Activated CD8-positive, alpha-beta memory T cell treated with anti-CD3 and anti-CD28 coated beads, Interleukin-2, amount 50 U/mL, for 24 hours (primary cell): Measurements from ENCODE around the gene LEKR1.

ENCODE experiments used
- DNase-seq: peaks from one replicate; pipeline ENCODE4 v3.0.0-alpha.2; 2020; ENCODE audit errors: extremely low read depth

LEKR1 gene

GRCh38 chr3:156978481-156978961 is 152.4 kb downstream of the LEKR1 start:
- DNase-seq = no peak

DNA sequence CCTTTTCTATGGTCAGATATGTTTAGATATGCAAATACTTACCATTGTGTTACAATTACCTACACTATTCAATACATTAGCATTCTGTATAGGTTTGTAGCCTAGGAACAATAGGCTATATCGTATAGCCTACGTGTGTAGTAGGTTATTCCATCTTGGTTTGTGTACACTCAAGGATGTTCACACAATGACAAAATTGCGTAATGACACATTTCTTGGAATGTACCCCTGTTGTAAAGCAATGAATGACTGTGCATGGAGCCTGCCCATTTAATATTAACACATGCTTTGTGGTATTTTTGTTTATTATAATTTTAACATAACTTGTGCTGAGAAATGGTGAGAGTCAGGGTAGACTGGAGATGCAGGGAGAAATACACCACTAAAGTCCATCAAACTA is 154.9 kb downstream of the LEKR1 start:
- no peak for DNase-seq

DNA sequence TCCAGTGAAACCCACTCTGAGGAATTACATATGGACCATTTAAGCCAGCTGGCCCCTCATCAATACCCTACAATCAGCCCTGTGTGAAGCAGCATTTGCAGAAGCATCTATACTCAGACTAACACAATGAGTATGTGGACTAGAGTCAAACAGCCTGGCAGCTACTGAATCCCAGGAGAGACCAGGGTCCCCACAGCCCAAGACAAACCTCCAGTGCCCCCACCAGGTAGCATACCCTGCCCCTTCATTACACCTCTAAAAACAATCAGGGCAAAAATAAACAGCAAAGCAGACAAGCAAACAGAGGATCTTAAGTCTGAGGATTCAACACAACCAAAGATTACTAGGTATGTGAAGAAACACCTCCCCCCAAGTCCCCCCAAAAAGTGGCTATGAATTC is 157.4 kb downstream of the LEKR1 start:
- no peak for DNase-seq

- no peak for DNase-seq
These were observed 159.6 kb downstream of the LEKR1 start for GRCh38 chr3:156985711-156986110.

GRCh38 chr3:156987946-156988345 is 161.8 kb downstream of the LEKR1 start:
- DNase-seq = no peak

GRCh38 chr3:156997351-156997750 is 171.2 kb downstream of the LEKR1 start:
- DNase-seq = no peak

GRCh38 chr3:157001221-157001957 is 175.2 kb downstream of the LEKR1 start:
- DNase-seq = no peak

- DNase-seq = no peak
These were observed 195.5 kb downstream of the LEKR1 start for GRCh38 chr3:157021679-157022078.

DNA sequence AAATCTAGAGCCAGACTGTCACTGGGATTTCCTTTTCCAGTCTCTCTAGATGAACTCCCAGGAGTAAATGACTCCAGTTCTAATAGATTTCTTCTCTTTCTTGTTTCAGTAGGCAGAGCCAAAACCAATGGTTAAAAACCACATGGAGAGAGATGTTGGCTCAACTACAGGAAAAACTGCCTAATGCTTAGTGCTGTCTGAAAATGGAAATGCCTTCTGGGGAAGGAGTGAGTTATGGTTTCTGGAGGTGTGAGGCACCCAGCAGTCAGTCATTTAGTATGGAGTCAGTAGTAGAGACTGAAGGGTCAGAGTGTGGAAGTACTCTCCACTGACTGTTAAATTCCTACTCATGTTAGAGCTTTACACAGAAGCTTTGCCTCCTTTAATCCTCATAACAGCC is 197.1 kb downstream of the LEKR1 start:
- DNase-seq = no peak

DNA sequence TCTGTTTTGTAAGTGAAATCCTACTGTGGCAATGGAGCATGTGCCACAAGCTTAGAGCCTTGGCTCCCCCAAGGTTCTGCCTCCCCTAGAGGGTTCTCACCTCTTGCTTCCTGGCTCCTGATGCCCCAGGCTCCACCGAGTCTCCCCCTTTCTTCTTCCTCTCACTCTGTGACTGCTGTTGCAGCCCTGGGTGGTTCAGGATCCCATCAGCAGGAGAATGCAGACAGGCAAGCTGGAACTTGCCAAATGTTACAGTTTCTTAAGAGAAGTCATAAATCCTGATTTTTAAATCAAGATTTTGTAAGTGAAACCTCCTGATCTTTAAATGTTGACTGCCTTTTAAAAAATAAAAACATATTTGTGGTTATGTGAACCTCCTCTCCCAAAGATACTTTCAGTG is 199.9 kb downstream of the LEKR1 start:
- no peak for DNase-seq

DNA sequence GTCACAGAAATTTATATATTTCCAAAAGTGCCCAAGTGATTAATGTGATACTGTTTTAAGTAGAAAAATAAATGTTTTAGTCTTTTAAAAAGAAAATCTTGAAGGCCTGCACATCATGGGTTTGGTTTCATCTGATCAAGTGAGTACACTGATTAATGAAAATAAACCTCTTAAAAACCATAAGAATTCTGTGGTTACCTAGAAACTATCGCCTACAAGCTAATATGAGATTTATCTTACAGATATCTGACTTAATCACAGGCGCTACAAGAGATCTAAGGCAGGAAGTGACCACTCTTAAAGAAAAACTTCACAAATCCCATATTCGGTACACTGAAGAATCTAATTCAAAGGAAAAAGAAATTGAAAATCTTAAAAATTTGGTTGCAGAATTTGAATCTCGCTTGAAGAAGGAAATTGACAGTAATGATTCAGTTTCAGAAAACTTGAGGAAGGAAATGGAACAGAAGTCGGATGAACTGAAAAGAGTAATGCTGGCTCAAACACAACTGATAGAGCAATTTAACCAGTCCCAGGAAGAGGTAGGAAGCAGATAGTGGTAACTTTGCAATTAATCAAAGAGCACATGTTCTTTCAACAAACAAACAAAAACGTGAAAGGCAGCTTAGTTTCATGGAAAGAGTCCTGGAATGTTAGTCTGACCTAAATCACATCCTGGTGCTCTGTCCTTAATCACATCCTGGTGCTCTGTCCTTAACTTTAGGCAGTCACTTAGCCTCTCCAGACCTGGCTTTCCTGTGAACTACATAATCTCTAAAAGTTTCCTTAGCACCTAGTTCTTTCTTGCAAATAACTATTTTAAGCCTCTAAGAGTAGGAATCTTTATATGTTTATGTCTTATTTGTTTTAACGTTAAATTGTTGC is 201.9 kb downstream of the LEKR1 start:
- DNase-seq = no peak

DNA sequence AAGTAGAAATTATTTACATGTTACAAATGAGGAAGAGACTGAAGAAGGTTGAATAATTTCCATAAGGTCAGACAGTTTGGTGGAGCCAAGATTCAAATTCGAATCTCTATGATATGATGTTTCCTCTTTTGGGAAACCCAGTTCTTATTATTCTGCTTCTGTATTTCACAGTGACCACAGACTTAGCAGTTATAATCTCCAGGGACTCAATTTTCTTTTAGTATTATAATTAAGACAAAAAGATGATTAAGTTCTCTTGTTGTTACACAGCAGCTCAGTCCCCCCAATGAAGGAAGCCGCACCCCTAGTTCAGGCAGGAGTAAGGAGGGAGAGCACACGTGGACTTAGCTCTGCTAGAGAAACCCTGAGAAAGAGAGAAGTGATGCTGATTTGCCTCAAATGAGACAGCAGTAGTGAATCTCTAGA is 203.2 kb downstream of the LEKR1 start:
- no peak for DNase-seq

DNA sequence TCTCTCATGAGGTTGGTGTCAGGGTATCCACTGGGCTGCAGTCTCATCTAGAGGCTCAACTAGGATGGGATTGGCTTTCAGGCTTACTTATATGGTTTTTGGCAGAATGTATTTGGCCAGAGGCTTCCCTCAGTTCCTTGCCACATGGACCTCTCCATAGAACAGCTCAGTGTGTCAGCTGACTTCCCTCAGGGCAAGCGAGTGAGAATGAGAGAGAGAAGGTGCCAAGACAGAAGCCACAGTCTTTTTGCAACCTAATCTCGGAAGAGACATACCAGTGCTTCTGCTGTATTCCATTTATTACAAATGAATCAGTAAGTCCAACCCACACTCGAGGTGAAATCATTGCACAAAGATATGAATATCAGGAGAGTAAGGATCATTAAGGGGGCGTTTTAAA is 204.6 kb downstream of the LEKR1 start:
- no peak for DNase-seq

GRCh38 chr3:157033001-157033400 is 206.8 kb downstream of the LEKR1 start:
- DNase-seq = no peak

GRCh38 chr3:157040456-157040855 is 214.3 kb downstream of the LEKR1 start:
- no peak for DNase-seq

- DNase-seq = no peak
These were observed 216.1 kb downstream of the LEKR1 start for GRCh38 chr3:157042226-157042625.

GRCh38 chr3:157043771-157044170 is 217.6 kb downstream of the LEKR1 start:
- no peak for DNase-seq

- no peak for DNase-seq
These were observed 219.2 kb downstream of the LEKR1 start for GRCh38 chr3:157045238-157045850.

DNA sequence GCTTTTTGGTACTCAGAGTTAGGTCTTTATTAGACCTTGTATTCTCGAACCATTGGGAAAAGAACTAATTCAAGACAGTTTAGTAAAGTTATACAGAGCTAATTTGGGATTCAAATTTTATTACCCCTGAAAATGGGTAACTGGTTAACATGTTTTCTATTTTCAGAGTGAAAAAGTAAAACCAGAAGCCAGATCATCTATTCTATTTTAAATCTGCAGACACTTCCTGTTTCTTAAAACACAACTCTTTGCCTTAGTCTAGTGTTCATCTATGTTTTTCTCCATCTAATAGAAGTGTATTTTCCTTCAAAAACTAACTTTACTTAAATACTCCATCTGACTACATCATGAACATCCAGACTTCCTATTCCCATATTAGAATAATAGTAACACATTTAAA is 220.4 kb downstream of the LEKR1 start:
- DNase-seq = no peak

- DNase-seq = no peak
These were observed 224.9 kb downstream of the LEKR1 start for GRCh38 chr3:157051055-157051454.

GRCh38 chr3:157051591-157051990 is 225.4 kb downstream of the LEKR1 start:
- no peak for DNase-seq

GRCh38 chr3:157056035-157056434 is 229.9 kb downstream of the LEKR1 start:
- DNase-seq = no peak
